GM18868 (cell line): Measurements from ENCODE around the gene BHMT.
"Not testable (repeated sequence)": the region's sequence is repeated elsewhere in the genome, so short reads cannot be mapped to it uniquely, and the experiment has no call there.

Source experiments
- ATAC-seq: cut with Tn5 transposase; IDR thresholded peaks from one replicate; pipeline ENCODE4 v1.9.1; 2021; ENCODE audit warnings: mild to moderate bottlenecking, moderate library complexity; ENCODE audit not compliant: unreplicated experiment

BHMT gene

DNA sequence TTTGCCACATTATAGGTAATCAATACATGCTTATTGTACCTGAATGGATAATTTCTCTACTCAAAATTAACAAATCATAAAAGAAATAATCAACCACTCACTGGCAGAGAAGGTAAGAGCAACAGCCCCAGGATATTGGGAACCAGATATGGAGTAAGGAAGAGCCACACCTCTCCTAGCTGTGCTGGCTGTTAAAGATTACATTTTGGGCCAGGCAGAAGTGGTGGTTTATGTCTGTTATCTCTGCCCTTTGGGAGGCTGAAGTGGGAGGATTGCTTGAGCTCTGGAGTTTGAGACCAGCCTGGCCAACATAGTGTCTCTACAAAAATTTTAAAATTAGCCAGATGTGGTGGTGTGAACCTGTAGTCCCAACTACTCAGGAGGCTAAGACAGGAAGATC is 56.4 kb downstream of the BHMT start:
- ATAC-seq = no peak

DNA sequence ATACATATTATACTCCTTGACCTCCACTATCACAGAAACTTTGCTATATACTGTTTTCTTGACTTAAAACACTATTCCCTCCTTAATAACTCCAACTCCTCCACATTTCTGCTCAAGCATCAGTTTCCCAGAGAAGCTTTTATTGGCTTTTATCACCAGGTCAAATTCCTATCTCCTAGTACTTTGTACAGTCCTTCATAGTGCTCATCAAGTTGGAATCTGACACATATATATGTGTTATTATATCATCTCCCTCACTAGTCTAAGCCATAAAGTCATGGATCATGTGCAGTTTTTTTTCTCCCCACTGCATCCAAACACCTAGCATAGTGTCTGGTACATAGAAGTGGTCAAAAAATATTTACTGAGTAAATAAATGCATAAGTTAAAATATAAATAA is 59.1 kb downstream of the BHMT start:
- no peak for ATAC-seq

GRCh38 chr5:79171635-79172245 is 60.1 kb downstream of the BHMT start:
- no peak for ATAC-seq

- ATAC-seq = no peak
These were observed 60.7 kb downstream of the BHMT start for GRCh38 chr5:79172269-79172668.

DNA sequence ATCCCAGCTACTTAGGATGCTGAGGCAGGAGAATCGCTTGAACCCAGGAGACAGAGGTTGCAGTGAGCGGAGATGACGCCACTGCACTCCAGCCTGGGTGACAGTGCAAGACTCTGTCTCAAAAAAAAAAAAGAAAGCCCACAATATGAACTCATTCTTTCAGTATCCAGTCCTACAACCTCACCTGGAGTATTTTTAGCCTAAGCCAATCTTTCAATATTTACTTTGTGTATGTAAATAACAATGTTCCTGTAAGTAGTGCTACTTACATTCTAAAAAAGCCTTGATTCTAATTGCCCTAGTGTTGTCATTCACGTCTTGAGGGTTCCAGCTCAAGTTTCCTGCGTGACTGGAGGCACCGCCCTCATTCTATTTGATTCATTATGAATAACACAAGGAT is 62.0 kb downstream of the BHMT start:
- no peak for ATAC-seq

DNA sequence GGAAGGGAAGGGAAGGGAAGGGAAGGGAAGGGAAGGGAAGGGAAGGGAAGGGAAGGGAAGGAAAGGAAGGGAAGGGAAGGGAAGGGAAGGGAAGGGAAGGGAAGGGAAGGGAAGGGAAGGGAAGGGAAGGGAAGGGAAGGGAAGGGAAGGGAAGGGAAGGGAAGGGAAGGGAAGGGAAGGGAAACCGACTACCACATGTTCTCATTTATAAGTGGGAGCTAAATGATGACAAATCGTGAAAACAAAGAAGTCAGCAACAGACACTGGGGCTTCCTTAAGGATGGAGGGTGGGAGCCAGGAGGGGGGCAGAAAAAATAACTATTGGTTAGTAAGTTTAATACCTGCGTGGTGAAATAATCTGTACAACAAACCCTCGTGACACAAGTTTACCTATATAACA is 68.8 kb downstream of the BHMT start:
- not testable (repeated sequence) for ATAC-seq

- ATAC-seq = no peak
These were observed 69.9 kb downstream of the BHMT start for GRCh38 chr5:79181419-79182022.
